Uterus (tissue), 4 donors: ENCODE results near the gene DMBX1. TPM values are rescaled to one million over a fixed set of nuclear protein-coding genes. Genes with fewer than 3 reads are reported as not detected.

Experiments
- DNase-seq, 2 donors: peaks; one replicate each; pipeline ENCODE4 v3.0.0-alpha.2; 2019 to 2020
- H3K27ac ChIP-seq, 2 donors: fragments of 200-600 bp; sonication (generic); 1 replicate in 1 of 2; 2 replicates in 1 of 2; pipeline ENCODE4 v1.5.1; 2016 to 2018
- H3K27me3 ChIP-seq, 2 donors: fragments of 200-600 bp; sonication (generic); one replicate each; pipeline ENCODE4 v1.5.1; 2018 to 2019; ENCODE audit warnings: control low read depth in 1 of 2
- H3K36me3 ChIP-seq, 2 donors: fragments of 200-600 bp; sonication (generic); one replicate each; pipeline ENCODE4 v1.5.1; 2019; ENCODE audit warnings: control low read depth in 1 of 2
- H3K4me1 ChIP-seq, 2 donors: fragments of 200-600 bp; sonication (generic); one replicate each; pipeline ENCODE4 v1.5.1; 2018 to 2019; ENCODE audit warnings: control low read depth in 1 of 2
- H3K4me3 ChIP-seq, 2 donors: fragments of 200-600 bp; sonication (generic); 1 replicate in 1 of 2; 2 replicates in 1 of 2; pipeline ENCODE4 v1.5.1; 2018 to 2019; ENCODE audit warnings: mild to moderate bottlenecking in 1 of 2
- H3K9me3 ChIP-seq, 2 donors: fragments of 200-600 bp; sonication (generic); one replicate each; pipeline ENCODE4 v1.5.1; 2019; ENCODE audit warnings: control low read depth in 1 of 2
- CTCF ChIP-seq, 4 experiments: fragments of 200-600 bp in 2 of 4; fragments of 450-650 bp in 2 of 4; sonication (generic) in 2 of 4; IDR thresholded peaks; one replicate each; pipeline ENCODE4 v1.5.1; 2016 to 2019; ENCODE audit warnings: antibody characterized with exemption in 4 of 4, mild to moderate bottlenecking in 2 of 4, moderate library complexity in 1 of 4
- POLR2A ChIP-seq, 2 donors: fragments of 450-650 bp; IDR thresholded peaks; one replicate each; pipeline ENCODE4 v1.6.1; 2016; ENCODE audit warnings: antibody characterized with exemption in 2 of 2, mild to moderate bottlenecking in 1 of 2, moderate library complexity in 1 of 2
- intact Hi-C: fragments of 100-400 bp; cut with DNase I; formaldehyde crosslinking; loops from one replicate; pipeline ENCODE4 v1.15.1; 2023; ENCODE audit warnings: low total_unique reads
- total RNA-seq, 4 donors: library from RNA; depleted of rRNA in 3 of 4; stranded (reverse); fragments of >200 nt in 3 of 4; gene quantifications; one replicate each; pipeline versions ENCODE4 v1.1.0 to v1.2.4, GENCODE V29; 2014 to 2023
- donor health status: DM: yes; HTN: yes; CAD: no.

The DMBX1 gene
- total RNA-seq, 4 donors from 2014 or later, result 0.07 TPM; not detected in 3

GRCh38 chr1:46535063-46535462, 45.4 kb downstream of the DMBX1 start:
- no peak for DNase-seq
- Histone ChIP-seq H3K4me1 (no peaks in the 10 kb centered on the region), H3K36me3 (no peaks in the 10 kb centered on the region), H3K27me3 (no peaks in the 10 kb centered on the region), H3K9me3 (no peaks in the 10 kb centered on the region), H3K4me3 (no peak overlapping the region), H3K27ac (no peak overlapping the region)
- intact Hi-C loops, result no loop called here
- TF ChIP-seq POLR2A (IDR thresholded peaks at IDR 0.05), result no peak
- TF ChIP-seq CTCF (IDR thresholded peaks at IDR 0.05), result no peak

DNA sequence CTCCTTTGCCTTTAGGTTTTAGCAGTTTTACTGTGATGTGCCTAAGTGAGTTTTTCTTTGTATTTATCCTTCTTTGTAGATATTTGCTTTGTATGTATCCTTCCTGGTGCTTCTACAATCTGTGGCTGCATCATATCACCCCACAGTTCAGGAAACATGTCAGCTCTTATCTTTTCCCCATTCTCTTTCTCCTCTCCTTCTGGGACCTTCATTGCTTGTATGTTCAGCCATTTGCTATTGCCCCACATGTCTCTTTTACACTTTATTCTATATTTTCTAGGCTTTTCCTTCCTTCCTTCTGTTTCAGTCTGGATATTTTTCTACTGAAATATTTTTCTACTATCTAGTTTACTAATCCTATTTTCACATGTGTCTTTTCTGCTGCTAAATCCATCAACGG, 46.9 kb downstream of the DMBX1 start:
- no peaks in the 10 kb centered on the region for H3K9me3 ChIP-seq
- H3K4me3 ChIP-seq, result no peak overlapping the region
- no peaks in the 10 kb centered on the region for H3K27me3 ChIP-seq
- no peaks in the 10 kb centered on the region for H3K4me1 ChIP-seq
- H3K36me3 ChIP-seq, result no peaks in the 10 kb centered on the region
- TF ChIP-seq POLR2A (IDR thresholded peaks at IDR 0.05), result no peak
- no peak for TF ChIP-seq CTCF (IDR thresholded peaks at IDR 0.05)
- H3K27ac ChIP-seq, result no peak overlapping the region
- no peak for DNase-seq
- intact Hi-C loops, result no loop called here

DNA sequence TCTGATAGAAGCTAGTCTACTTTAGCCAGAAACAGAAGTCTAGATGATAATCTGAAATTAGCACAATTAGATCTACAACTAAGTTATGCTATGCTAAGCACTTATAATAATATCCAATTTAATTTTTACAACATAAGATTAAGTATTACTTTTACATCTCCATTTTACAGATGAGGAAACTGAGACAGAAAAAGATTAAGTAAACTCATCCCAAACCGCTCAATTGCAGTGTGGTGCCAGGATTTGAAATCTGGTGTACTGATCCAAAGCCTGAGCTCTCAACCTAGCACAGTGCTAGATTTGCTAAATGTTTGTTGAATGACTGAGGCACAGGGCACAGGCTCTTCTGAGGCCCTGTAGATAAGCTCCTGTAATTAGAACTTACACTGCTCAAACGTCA, 48.0 kb downstream of the DMBX1 start:
- Histone ChIP-seq H3K27me3 (no peaks in the 10 kb centered on the region), H3K4me1 (no peaks in the 10 kb centered on the region), H3K27ac (no peak overlapping the region), H3K4me3 (no peak overlapping the region), H3K36me3 (no peaks in the 10 kb centered on the region), H3K9me3 (no peaks in the 10 kb centered on the region)
- TF ChIP-seq CTCF (IDR thresholded peaks at IDR 0.05), result no peak
- no peak for TF ChIP-seq POLR2A (IDR thresholded peaks at IDR 0.05)
- DNase-seq, result no peak
- intact Hi-C loops, result no loop called here

DNA sequence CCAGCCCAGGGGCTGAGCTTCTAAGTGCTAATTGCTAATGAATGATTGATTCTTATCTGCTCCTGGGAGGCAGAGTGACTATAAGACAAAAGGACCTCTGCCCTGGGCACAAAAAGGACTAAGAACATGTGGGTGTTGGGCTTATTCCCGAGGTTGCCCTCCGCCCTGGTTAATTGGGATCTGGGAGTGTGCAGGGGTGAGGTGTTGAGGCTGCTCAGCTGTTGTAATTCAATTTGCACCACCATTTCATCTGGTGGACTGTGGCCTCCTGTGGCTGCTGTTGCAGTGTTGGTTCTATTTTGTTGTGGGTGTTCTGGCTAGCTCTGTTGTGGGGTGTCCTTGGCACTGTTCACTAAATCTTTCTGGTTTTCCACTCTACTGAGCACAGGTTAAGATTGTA, 48.5 kb downstream of the DMBX1 start:
- intact Hi-C loops, result no loop called here
- no peak for TF ChIP-seq CTCF (IDR thresholded peaks at IDR 0.05)
- no peak for TF ChIP-seq POLR2A (IDR thresholded peaks at IDR 0.05)

More for the DNA sequence above, 48.5 kb downstream of the DMBX1 start:
- DNase-seq, result no peak
- Histone ChIP-seq H3K4me1 (no peaks in the 10 kb centered on the region), H3K36me3 (no peaks in the 10 kb centered on the region), H3K9me3 (no peaks in the 10 kb centered on the region), H3K27ac (no peak overlapping the region), H3K4me3 (no peak overlapping the region), H3K27me3 (no peaks in the 10 kb centered on the region)

Other genes starting within 250 kb of the DMBX1 start
- gene RAD54L, start 242.1 kb upstream of the DMBX1 start, total RNA-seq, result 1 to 10 TPM in 2 of 4 donors, not detected in 2; 1.2 to 7.3 TPM
- 10 to 100 TPM; 26.8 to 87.2 (median 60.3) TPM for gene LRRC41, start 186.2 kb upstream of the DMBX1 start, total RNA-seq
- 100 to 1,000 TPM; 111 to 354 (median 296) TPM for gene UQCRH, start 186.1 kb upstream of the DMBX1 start, total RNA-seq
- 10 to 100 TPM in 3 of 4 donors, 1 to 10 TPM in 1; 1.0 to 42.4 (median 23.2) TPM for gene NSUN4, start 149.0 kb upstream of the DMBX1 start, total RNA-seq
- gene FAAH, start 95.5 kb upstream of the DMBX1 start, total RNA-seq, result 10 to 100 TPM; 10.6 to 40.2 (median 15.8) TPM
- gene KNCN, start 61.8 kb downstream of the DMBX1 start, total RNA-seq, result not detected
- gene MKNK1, start 114.4 kb downstream of the DMBX1 start, total RNA-seq, result 10 to 100 TPM in 3 of 4 donors, 1 to 10 TPM in 1; 4.9 to 53.0 (median 24.3) TPM
- gene MOB3C, start 127.0 kb downstream of the DMBX1 start, total RNA-seq, result 10 to 100 TPM in 3 of 4 donors, 1 to 10 TPM in 1; 6.9 to 22.5 (median 16.6) TPM
- gene ATPAF1, start 178.5 kb downstream of the DMBX1 start, total RNA-seq, result 10 to 100 TPM in 3 of 4 donors, 1 to 10 TPM in 1; 8.2 to 59.7 (median 40.8) TPM
- not detected for gene TEX38, start 182.0 kb downstream of the DMBX1 start, total RNA-seq
- gene EFCAB14, start 229.3 kb downstream of the DMBX1 start, total RNA-seq, result 100 to 1,000 TPM in 2 of 4 donors, 10 to 100 TPM in 2; 63.5 to 188 (median 96.0) TPM